Measurements from ENCODE around the gene ACTN3.
"Not testable (repeated sequence)": the region's sequence is repeated elsewhere in the genome, so short reads cannot be mapped to it uniquely, and the experiment has no call there.

ACTN3 gene

DNA sequence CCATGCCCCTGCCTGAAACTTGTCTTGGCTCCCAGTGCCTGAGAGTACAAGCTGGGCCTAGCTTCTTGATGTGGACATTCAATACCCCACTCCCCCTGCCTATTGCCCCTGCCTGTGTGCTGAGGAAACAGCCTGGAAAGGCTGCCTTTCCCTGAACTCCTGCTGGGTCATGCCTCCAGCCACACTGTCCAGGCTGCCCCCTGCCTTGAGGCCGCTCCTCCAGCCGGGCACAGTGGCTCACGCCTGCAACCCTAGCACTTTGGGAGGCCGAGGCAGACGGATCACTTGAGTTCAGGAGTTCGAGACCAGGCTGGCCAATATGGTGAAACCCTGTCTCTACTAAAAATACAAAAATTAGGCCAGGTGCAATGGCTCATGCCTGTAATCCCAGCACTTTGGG, 56.4 kb downstream of the ACTN3 start:
- no peak for DNase-seq

DNA sequence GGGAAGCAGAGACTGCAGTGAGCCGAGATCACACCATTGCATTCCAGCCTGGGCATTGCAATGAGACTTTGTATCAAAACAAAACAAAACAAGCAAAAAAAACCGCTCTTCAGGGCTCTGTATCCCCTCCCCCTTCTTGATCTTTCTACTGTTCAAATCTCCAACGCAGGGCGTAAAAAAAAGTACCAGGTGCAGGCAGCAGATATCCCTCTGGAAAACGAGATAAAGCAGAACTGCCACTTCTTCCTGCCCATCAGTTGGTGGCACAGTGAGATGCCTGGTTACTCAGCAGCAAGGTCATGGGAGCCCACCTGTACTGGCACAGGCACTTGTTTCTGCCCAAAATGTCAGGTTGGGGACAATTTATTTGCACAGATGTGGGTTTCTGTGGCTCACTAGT, 57.5 kb downstream of the ACTN3 start:
- DNase-seq, result no peak

DNA sequence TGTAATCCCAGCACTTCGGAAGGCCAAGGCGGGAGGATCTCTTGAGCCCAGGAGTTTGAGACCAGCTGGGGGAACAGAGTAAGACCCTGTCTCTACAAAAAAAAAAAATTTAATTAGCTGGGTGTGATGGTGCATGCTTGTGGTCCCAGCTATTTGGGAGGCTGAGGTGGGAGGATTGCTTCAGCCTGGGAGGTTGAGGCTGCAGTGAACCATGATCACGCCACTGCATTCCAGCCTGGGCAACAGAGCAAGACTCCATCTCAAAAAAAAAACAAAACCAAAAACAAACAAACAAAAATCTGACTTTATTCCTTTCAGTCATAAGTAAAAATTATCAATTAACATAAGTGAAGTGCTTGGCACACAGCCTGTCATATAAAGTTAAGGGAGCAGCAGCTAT, 59.9 kb downstream of the ACTN3 start:
- not testable (repeated sequence) for DNase-seq

DNA sequence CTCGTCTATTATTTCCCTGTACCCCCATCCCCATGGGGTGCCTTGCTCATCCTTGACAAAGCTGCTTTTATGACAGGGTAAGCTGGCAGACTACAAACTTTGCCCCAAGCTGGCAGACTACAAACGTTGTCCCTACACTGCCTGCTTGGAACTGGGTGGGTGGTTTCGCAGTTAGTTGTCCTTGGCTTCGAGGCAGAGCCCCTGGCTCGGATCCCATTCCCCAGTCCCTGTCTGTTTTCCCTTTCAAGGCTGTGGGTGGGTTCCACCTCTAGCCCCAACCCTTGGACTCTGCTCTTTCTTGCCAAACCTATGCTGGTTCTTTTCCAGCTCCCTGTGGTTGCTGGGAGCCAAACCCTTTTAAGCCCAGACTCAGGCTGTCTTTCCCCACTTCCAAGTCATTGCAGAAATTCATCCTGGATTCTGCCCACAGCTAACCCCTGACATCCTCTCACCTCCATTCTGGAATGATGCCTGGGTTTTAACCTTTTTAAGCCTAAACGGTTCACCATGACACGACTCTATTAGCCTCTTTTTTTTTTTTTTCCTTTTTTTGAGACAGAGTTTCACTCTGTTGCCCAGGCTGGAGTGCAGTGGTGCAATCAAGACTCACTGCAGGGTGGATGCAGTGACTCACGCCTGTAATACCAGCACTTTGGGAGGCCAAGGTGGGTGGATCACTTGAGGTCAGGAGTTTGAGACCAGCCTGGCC, 60.6 kb downstream of the ACTN3 start:
- DNase-seq, result no peak

DNA sequence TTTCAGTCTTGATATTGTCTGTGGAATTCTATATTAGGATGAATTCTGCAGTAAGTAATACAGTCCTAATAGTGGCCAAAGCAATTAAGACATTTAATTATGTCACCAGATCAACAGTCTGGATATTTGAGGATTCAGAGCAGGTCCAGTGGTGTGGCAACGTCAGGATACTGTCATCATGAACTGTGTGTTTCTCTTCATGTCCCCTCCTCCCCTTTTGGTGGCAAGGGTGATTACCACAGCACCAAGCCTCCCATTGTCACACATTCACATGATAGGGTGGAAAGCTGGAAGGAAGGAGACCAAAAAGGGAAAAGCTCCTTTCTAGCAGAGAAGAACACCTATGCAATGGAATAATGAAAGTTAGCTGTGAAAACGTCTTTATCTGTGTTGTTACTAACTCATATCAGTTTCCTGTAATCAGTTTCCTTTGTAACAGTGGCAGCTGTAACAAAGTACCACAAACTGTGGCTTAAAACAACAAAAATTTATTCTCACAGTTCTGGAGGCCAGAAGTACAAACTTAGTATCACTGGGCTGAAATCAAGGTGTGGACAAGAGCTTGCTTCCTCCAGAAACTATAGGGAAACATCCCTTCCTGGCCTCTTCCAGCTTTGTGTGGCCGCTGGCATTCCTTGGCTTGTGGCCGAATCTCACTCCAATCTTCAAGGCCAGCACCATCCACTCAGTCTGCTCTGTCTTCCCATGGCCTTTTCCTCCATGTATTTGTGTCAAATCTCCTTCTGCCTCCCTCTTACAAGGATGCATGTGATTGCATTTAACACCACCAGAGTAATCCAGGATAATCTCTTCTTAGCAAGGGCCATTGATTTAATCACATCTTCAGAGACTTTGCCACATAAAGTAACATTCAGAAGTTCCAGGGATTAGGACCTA, 63.3 kb downstream of the ACTN3 start:
- no peak for DNase-seq

DNA sequence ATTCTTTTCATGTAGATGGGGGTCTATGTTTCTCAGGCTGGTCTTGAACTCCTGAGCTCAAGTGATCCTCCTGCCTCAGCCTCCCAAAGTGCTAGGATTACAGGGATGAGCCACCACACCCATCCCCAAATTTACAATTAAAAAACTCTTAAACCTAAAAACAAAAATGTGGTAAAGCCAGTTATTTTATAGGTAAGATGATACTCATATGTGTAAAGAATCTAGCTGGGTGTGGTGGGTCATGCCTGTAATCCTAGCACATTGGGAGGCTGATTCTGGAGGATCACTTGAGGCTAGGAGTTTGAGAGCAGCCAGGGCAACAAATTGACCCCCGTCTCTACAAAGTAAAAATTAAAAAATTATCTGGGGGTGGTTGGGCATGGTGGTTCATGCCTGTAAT, 65.8 kb downstream of the ACTN3 start:
- no peak for DNase-seq

Data from NCI-H510A (cell line).